ENCODE measurements around the gene LECT2.

Gene LECT2

GRCh38 chr5:135913713-135914626, 40.8 kb downstream of the LECT2 start:
- no peak for TF ChIP-seq CTCF (IDR thresholded peaks at IDR 0.05)

GRCh38 chr5:135905144-135905543, 49.6 kb downstream of the LECT2 start:
- TF ChIP-seq CTCF (IDR thresholded peaks at IDR 0.05) = no peak

GRCh38 chr5:135901633-135902032, 53.1 kb downstream of the LECT2 start:
- TF ChIP-seq CTCF (IDR thresholded peaks at IDR 0.05) = no peak

- no peak for TF ChIP-seq CTCF (IDR thresholded peaks at IDR 0.05)
Observed at GRCh38 chr5:135900276-135900675, 54.5 kb downstream of the LECT2 start.

GRCh38 chr5:135898651-135899050, 56.1 kb downstream of the LECT2 start:
- no peak for TF ChIP-seq CTCF (IDR thresholded peaks at IDR 0.05)

Data from LNCAP (cell line).